ENCODE data around the gene LMOD3. TPM values are rescaled to one million over a fixed set of nuclear protein-coding genes. Genes with fewer than 3 reads are reported as not detected.

The LMOD3 gene
- total and polyA plus RNA-seq, 2 of the 4 experiments (the other 2 are of a cell fraction) = not detected

- no peaks in the 10 kb centered on the region for H3K9me3 ChIP-seq (ENCODE audit: control insufficient read depth, insufficient read depth, low read length)
- intact Hi-C loops (cut with micrococcal nuclease) (no loop called here), in situ Hi-C loops (cut with MboI; ENCODE audit: low sequenced_read_pairs) (no loop called here), dilution Hi-C loops (cut with HindIII; ENCODE audit: low sequenced_read_pairs, unreplicated experiment) (no loop called here)
- H4K91ac ChIP-seq (ENCODE audit: insufficient read depth, low read depth, low read length) = no peak overlapping the region
- no CpG with 5 or more reads among the region's 2 CpGs for WGBS, 2 experiments (ENCODE audit: extremely low coverage in 2 of 2, insufficient read length in 1 of 2)
- no peak overlapping the region for H3K4ac ChIP-seq (ENCODE audit: low read depth, low read length)
- TF ChIP-seq NFE2L2 (IDR thresholded peaks at IDR 0.05; ENCODE audit: low read depth, low read length) (no peak), ELK1 (IDR thresholded peaks at IDR 0.05; ENCODE audit: borderline replicate concordance, low read depth, low read length) (no peak), MAFK (IDR thresholded peaks at IDR 0.05; ENCODE audit: low read depth, low read length) (no peak), CEBPB (IDR thresholded peaks at IDR 0.05; ENCODE audit: low read depth, low read length) (no peak), RFX5 (IDR thresholded peaks at IDR 0.05; ENCODE audit: low read depth, low read length) (no peak), SMC3 (IDR thresholded peaks at IDR 0.05; ENCODE audit: low read depth, low read length) (no peak), POLR2A (IDR thresholded peaks at IDR 0.05; ENCODE audit: low read depth, low read length) (no peak), MAZ (IDR thresholded peaks at IDR 0.05; ENCODE audit: borderline replicate concordance, low read depth, low read length) (no peak), BHLHE40 (IDR thresholded peaks at IDR 0.05; ENCODE audit: low read depth, low read length) (no peak), RCOR1 (IDR thresholded peaks at IDR 0.05; ENCODE audit: insufficient replicate concordance, low read length) (no peak), CTCF (conservative IDR thresholded peaks at IDR 0.05; ENCODE audit: low read depth, low read length) (no peak), USF2 (IDR thresholded peaks at IDR 0.05; ENCODE audit: low read depth, low read length) (no peak), FOS (IDR thresholded peaks at IDR 0.05; ENCODE audit: low read depth, low read length) (no peak), CHD1 (IDR thresholded peaks at IDR 0.05; ENCODE audit: low read depth, low read length) (no peak), MXI1 (IDR thresholded peaks at IDR 0.05; ENCODE audit: borderline replicate concordance, low read depth, low read length) (no peak), RAD21 (IDR thresholded peaks at IDR 0.05; ENCODE audit: low read length) (no peak)
- peaks cover 9% of the 10 kb centered on the region for H3K27me3 ChIP-seq (ENCODE audit: control insufficient read depth, insufficient read depth, low read length)
- H2AFZ ChIP-seq (replicated peaks; ENCODE audit: low read length, poor library complexity) = no peak overlapping the region
- peaks cover 2% of the 10 kb centered on the region for H3K4me1 ChIP-seq (ENCODE audit: control insufficient read depth, insufficient read depth, low read length)
- H2AK5ac ChIP-seq (ENCODE audit: low read depth, low read length) = no peak overlapping the region
- no peaks in the 10 kb centered on the region for H3K79me1 ChIP-seq (ENCODE audit: low read depth in 1 of 2, low read length in 2 of 2)
- no peak overlapping the region for H4K5ac ChIP-seq (ENCODE audit: low read depth, low read length)
- no peak overlapping the region for H2AK9ac ChIP-seq (replicated peaks; ENCODE audit: low read depth, low read length, poor library complexity)
- POLR2A ChIA-PET (ENCODE audit: unreplicated experiment) = no interaction called here
- H3K9ac ChIP-seq (ENCODE audit: low read depth, low read length) = no peak overlapping the region
- CTCF ChIA-PET = interaction anchor here (0.7 kb wide), 1 partner anchor 15 kb away, joined by 3 read pairs; the partner anchor contains the start of gene LMOD3
- H3K4me2 ChIP-seq (ENCODE audit: low read depth, low read length) = no peak overlapping the region; the same call in 1 of the 2 replicates
- H3K18ac ChIP-seq (ENCODE audit: low read depth, low read length) = no peak overlapping the region
- no peak overlapping the region for H3K56ac ChIP-seq (ENCODE audit: extremely low read depth, insufficient read depth, low read length)
- no peak overlapping the region for H2BK120ac ChIP-seq (ENCODE audit: low read depth, low read length)
- H2BK15ac ChIP-seq (ENCODE audit: low read depth, low read length) = no peak overlapping the region
- H4K8ac ChIP-seq (ENCODE audit: low read depth in 2 of 2, low read length in 2 of 2) = no peak overlapping the region
- H2BK5ac ChIP-seq (ENCODE audit: low read depth, low read length, poor library complexity, severe bottlenecking) = no peak overlapping the region
- no peak overlapping the region for H2BK20ac ChIP-seq (ENCODE audit: low read depth, low read length)
- no peak for DNase-seq
- H3K36me3 ChIP-seq (ENCODE audit: control insufficient read depth, insufficient read depth, low read length) = no peaks in the 10 kb centered on the region
- no peak for ATAC-seq (ENCODE audit: low read depth)
- BruUV-seq (replicated peaks) = no TSS peak
- no peaks in the 10 kb centered on the region for H3K9me1 ChIP-seq (ENCODE audit: insufficient read depth, low read length)
- no peak overlapping the region for H3K27ac ChIP-seq (ENCODE audit: insufficient read depth, low read length)
- no peak overlapping the region for H3K23ac ChIP-seq (ENCODE audit: low read depth, low read length)
- no peaks in the 10 kb centered on the region for H4K20me1 ChIP-seq (ENCODE audit: insufficient read depth, low read length)
- no peak overlapping the region for H3K14ac ChIP-seq (replicated peaks; ENCODE audit: low read depth, low read length)
- no peak overlapping the region for H3K4me3 ChIP-seq (ENCODE audit: insufficient read depth, low read depth, low read length)
Observed at GRCh38 chr3:69137412-69137811, 15.0 kb upstream of the LMOD3 start.
